GM10248 (cell line): ENCODE data around the gene KRTAP4-6.
A peak's percentile ranks its signal among the peaks of the same experiment; 100 is the strongest.
"Not testable (repeated sequence)": the region's sequence is repeated elsewhere in the genome, so short reads cannot be mapped to it uniquely, and the experiment has no call there.

Experiments
- CTCF ChIA-PET: fragments of 300-600 bp; sonication (Branson Sonifier 250); formaldehyde crosslinking; extraction: SDS; loops from one replicate; lab custom pipeline; 2021; ENCODE audit warnings: antibody characterized with exemption; lab: Yijun Ruan, JAX
- POLR2A ChIA-PET: fragments of 350-650 bp; sonication (Branson Sonifier 250); formaldehyde crosslinking; extraction: SDS; loops from one replicate; lab custom pipeline; 2020; ENCODE audit warnings: antibody characterized with exemption; lab: Yijun Ruan, JAX
- DNase-seq: peaks from one replicate; pipeline ENCODE4 v3.0.0; 2012; ENCODE audit errors: extremely low spot score
- TF ChIP-seq, protein P1 (sequence below): IDR thresholded peaks from 2 replicates; pipeline ENCODE4 v1.5.1; 2012; ENCODE audit warnings: mild to moderate bottlenecking, low read depth; ENCODE audit errors: extremely low read depth, missing control alignments, control extremely low read depth

Gene KRTAP4-6

DNA sequence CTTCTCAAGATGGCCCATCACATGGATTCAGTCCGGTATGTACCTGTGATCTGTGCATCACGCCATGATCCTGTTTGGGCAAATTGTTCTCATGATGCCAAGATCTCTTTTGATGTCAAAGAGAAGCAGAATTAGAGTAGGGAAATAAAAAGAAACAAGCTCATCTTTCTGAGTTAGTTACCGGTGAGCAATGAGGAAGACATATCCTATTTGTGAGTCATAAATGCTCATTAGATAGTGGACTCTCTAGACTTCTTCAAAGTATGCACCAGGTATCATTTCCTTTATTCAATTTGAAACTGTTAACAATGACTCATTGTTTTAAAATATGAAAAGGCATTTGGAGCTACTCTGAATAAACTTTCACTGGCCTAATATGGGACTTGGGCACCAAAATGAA lies 8.4 kb downstream of the KRTAP4-6 start:
- POLR2A ChIA-PET: no interaction called here
- TF ChIP-seq, protein P1, sequence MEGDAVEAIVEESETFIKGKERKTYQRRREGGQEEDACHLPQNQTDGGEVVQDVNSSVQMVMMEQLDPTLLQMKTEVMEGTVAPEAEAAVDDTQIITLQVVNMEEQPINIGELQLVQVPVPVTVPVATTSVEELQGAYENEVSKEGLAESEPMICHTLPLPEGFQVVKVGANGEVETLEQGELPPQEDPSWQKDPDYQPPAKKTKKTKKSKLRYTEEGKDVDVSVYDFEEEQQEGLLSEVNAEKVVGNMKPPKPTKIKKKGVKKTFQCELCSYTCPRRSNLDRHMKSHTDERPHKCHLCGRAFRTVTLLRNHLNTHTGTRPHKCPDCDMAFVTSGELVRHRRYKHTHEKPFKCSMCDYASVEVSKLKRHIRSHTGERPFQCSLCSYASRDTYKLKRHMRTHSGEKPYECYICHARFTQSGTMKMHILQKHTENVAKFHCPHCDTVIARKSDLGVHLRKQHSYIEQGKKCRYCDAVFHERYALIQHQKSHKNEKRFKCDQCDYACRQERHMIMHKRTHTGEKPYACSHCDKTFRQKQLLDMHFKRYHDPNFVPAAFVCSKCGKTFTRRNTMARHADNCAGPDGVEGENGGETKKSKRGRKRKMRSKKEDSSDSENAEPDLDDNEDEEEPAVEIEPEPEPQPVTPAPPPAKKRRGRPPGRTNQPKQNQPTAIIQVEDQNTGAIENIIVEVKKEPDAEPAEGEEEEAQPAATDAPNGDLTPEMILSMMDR: no peak
- DNase-seq: peak; percentile 13
- CTCF ChIA-PET: interaction anchor here (1.2 to 1.7 kb wide), 2 partner anchors 47 to 97 kb away, joined by 4 read pairs; no protein-coding TSS in a partner anchor

- TF ChIP-seq, protein P1: no peak
- ChIA-PET CTCF (interaction anchor here (1.1 kb wide), 1 partner anchor 14 kb away, joined by 3 read pairs; no protein-coding TSS in a partner anchor), POLR2A (no interaction called here)
- DNase-seq: no peak
These were observed 13.0 kb downstream of the KRTAP4-6 start for GRCh38 chr17:41127371-41127770.

DNA sequence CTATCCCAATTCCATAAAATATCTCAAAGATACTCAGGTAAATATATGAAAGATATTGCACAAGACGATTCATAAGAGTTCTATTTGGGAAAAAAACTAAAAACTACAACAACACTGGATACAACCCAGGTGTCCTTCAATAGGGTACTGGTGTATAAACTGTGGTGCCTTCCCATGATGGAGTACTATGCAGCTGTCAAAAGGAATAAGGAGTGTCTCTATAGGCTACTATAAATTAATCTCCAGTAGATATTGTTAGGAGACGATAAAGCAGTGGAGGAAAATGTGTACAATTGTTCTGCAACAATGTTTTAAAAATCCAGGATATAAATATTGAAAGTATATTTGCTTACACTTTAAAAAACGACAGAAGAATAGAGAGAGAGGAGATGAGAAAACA lies 13.9 kb downstream of the KRTAP4-6 start:
- POLR2A ChIA-PET: no interaction called here
- CTCF ChIA-PET: no interaction called here
- TF ChIP-seq, protein P1: no peak
- DNase-seq: no peak

DNA sequence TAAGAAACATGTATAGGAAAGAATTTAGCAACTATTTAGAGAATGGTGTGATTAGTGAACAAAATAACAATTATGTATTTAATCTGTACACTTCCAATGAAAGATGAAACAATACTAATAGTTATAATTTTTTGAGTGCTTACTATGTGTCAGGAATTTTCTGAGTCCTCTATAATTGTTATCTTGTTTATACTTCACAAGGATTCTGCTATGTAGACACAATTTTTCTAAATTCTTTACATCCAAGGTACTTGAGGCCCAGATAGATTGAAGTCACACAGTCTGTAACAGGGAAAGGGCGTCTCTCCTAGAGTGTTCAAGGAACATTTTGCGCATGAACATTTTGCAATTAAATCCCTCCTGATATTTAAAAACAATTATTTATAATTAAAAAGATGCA lies 15.3 kb downstream of the KRTAP4-6 start:
- CTCF ChIA-PET: no interaction called here
- no peak for DNase-seq
- TF ChIP-seq, protein P1: no peak
- POLR2A ChIA-PET: no interaction called here

GRCh38 chr17:41123991-41124371 lies 16.4 kb downstream of the KRTAP4-6 start, which contains the start of gene KRTAP4-12:
TSS of gene KRTAP4-12 (minus strand) at chr17:41124182. CDS start at chr17:41124122, 60 bp downstream.
- DNase-seq, POLR2A ChIA-PET, CTCF ChIA-PET: not testable (repeated sequence)

GRCh38 chr17:41123292-41123990 lies 16.9 kb downstream of the KRTAP4-6 start:
- DNase-seq, POLR2A ChIA-PET, CTCF ChIA-PET: not testable (repeated sequence)

DNA sequence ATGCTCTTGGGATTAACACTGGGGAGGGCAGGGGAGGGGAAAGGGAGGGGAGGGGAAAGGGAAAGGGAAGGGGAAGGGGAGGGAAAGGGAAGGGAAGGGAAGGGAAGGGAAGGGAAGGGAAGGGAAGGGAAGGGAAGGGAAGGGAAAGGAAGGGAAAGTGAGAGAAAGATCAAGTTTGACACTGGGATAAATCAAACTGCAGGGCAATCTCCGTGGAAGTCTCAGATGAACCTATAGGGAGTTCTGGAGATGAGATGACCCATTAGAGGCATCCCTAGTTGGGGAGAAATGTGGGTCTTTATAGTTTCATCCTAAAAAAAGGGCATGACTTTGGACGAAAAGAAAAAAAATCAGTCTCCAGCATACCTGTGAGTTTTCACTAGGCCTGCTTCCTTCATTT lies 18.6 kb downstream of the KRTAP4-6 start:
- no peak for DNase-seq
- ChIA-PET POLR2A (no interaction called here), CTCF (no interaction called here)
- TF ChIP-seq, protein P1: no peak

DNA sequence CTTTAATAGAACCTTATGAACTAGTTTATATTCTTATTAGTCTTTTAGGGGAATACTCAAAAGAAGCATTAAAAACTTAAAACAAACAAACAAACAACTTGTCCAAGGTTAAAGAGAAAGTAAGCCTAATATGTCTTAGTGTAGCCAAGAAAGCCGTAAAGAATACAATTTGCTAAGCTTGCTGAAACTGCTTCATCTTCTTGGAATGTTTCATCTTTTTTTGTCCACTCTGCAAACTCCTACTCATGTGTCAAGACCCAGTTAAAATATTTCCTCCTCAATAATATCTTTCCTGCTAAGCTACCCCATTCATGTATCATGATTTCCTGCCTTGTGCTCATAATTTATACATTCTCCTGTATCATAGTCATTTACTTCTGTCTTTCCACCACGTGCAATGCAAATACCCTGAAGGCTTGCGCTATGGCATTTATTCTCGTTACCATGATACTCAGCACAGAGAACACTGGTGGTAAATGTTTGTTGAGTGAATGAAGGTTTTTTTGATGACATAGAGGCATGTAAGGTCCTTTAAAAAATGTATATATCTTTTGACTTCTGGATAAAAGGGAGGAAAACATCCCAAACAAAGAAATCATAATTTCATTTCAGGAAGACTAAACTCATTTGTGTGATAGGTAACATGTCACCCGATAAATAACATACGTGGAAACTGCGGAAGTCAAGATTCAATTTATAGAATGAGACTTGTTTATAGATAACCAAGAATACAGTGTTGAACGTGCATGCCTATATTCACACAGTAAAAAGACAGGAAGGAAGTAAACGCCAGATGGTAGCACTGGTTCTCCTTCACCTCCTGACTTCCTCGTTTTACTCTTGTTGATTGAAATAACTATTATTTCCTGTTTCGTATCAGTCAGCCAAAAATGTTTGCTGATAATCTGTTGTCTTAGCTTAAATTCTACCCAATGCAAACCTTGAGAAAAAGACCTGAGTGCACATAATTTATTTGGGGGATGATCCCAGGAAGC lies 20.4 kb downstream of the KRTAP4-6 start:
- DNase-seq, POLR2A ChIA-PET, CTCF ChIA-PET: not testable (repeated sequence)
